Ureter (tissue), 1 donor: Measurements from ENCODE around the gene CCDC90B. TPM values are rescaled to one million over a fixed set of nuclear protein-coding genes. Genes with fewer than 3 reads are reported as not detected.

Experiments
- DNase-seq: peaks from one replicate; pipeline ENCODE4 v3.0.0-alpha.2; 2020; ENCODE audit warnings: low spot score
- total RNA-seq: library from RNA; stranded (reverse); gene quantifications from one replicate; pipeline ENCODE4 v1.2.4, GENCODE V29; 2023
- donor health status: DM: yes; HTN: yes; CAD: no.

Gene CCDC90B
- total RNA-seq, 1 donor from 2014 or later, result 41.1 TPM

GRCh38 chr11:83235825-83236224 lies 50.3 kb downstream of the CCDC90B start:
- no peak for DNase-seq

- DNase-seq, result no peak
These were observed 62.7 kb downstream of the CCDC90B start for GRCh38 chr11:83223457-83223856.

GRCh38 chr11:83222499-83222898 lies 63.7 kb downstream of the CCDC90B start:
- no peak for DNase-seq

GRCh38 chr11:83221694-83222093 lies 64.5 kb downstream of the CCDC90B start:
- DNase-seq, result no peak

GRCh38 chr11:83220260-83220659 lies 65.9 kb downstream of the CCDC90B start:
- DNase-seq, result no peak

GRCh38 chr11:83219095-83219494 lies 67.1 kb downstream of the CCDC90B start:
- DNase-seq, result no peak

Other genes with a start within 250 kb of the CCDC90B start
- 18.4 TPM for gene RAB30, start 214.5 kb downstream of the CCDC90B start, total RNA-seq
- 106 TPM for gene PCF11, start 129.2 kb downstream of the CCDC90B start, total RNA-seq
- gene ANKRD42, start 92.7 kb downstream of the CCDC90B start, total RNA-seq, result 13.0 TPM